Panc1 (cell line): ENCODE data around the gene ELP1. TPM values are rescaled to one million over a fixed set of nuclear protein-coding genes. Genes with fewer than 3 reads are reported as not detected.
"Not testable (repeated sequence)": the region's sequence is repeated elsewhere in the genome, so short reads cannot be mapped to it uniquely, and the experiment has no call there.

Experiments used
- ATAC-seq: fragments of 200-7000 bp; cut with Tn5 transposase; 2 replicates; pipeline ENCODE4 v1.9.1; 2020; ENCODE audit warnings: mild to moderate bottlenecking, moderate library complexity
- BruUV-seq: library from RNA; stranded (reverse); fragments of 400-500 nt; replicated peaks from 2 replicates; lab custom pipeline; 2021; lab: Mats Ljungman, UMichigan
- CTCF ChIA-PET: fragments of 300-600 bp; sonication (Branson Sonifier 250); formaldehyde crosslinking; loops from one replicate; lab custom pipeline; 2022; ENCODE audit warnings: antibody characterized with exemption; lab: Charles Lee
- POLR2A ChIA-PET: fragments of 300-600 bp; sonication (Branson Sonifier 250); formaldehyde crosslinking; loops from one replicate; lab custom pipeline; 2022; ENCODE audit warnings: antibody characterized with exemption; lab: Charles Lee
- DNase-seq: peaks from one replicate; pipeline ENCODE4 v3.0.0-alpha.2; 2010; ENCODE audit warnings: low read depth, low spot score
- H3K27ac ChIP-seq: 2 replicates; pipeline ENCODE4 v1.5.1; 2011; ENCODE audit warnings: mild to moderate bottlenecking, low read length, inconsistent platforms
- H3K27me3 ChIP-seq: fragments of 200-500 bp; sonication (Bioruptor generic); 2 replicates; pipeline ENCODE4 v1.6.0; 2014; ENCODE audit warnings: low read length, inconsistent platforms; ENCODE audit not compliant: control insufficient read depth, insufficient read depth
- H3K36me3 ChIP-seq: fragments of 200-500 bp; sonication (Bioruptor generic); 2 replicates; pipeline ENCODE4 v1.5.1; 2014; ENCODE audit warnings: inconsistent platforms, mild to moderate bottlenecking, low read length, moderate library complexity; ENCODE audit not compliant: control insufficient read depth, insufficient read depth
- H3K4me1 ChIP-seq: 2 replicates; pipeline ENCODE4 v1.5.1; 2011; ENCODE audit warnings: inconsistent platforms, mild to moderate bottlenecking, low read length, moderate library complexity; ENCODE audit not compliant: control insufficient read depth, insufficient read depth
- H3K4me3 ChIP-seq, 2 experiments: 2 replicates each; pipeline ENCODE4 v1.5.1; 2011 to 2012; ENCODE audit warnings: low read depth in 2 of 2, low read length in 2 of 2, mild to moderate bottlenecking in 2 of 2, inconsistent platforms in 1 of 2, moderate library complexity in 1 of 2
- H3K9me3 ChIP-seq: fragments of 200-500 bp; sonication (Bioruptor generic); 2 replicates; pipeline ENCODE4 v1.5.1; 2014; ENCODE audit warnings: low read depth, mild to moderate bottlenecking, inconsistent platforms, low read length, moderate library complexity; ENCODE audit not compliant: control insufficient read depth, insufficient read depth
- CTCF ChIP-seq: fragments of 450-650 bp; IDR thresholded peaks from 2 replicates; pipeline ENCODE4 v1.5.1; 2017; ENCODE audit warnings: mild to moderate bottlenecking
- POLR2AphosphoS5 ChIP-seq: IDR thresholded peaks from 2 replicates; pipeline ENCODE4 v1.6.1; 2012; ENCODE audit warnings: mild to moderate bottlenecking, low read depth, low read length, moderate library complexity
- REST ChIP-seq, 2 experiments: IDR thresholded peaks; 2 replicates each; pipeline ENCODE4 v1.6.1; 2011 to 2012; ENCODE audit warnings: low read depth in 2 of 2, control low read depth in 1 of 2, low read length in 1 of 2, mild to moderate bottlenecking in 1 of 2, moderate library complexity in 1 of 2; ENCODE audit not compliant: insufficient read depth in 1 of 2
- SIN3A ChIP-seq: IDR thresholded peaks from 2 replicates; pipeline ENCODE4 v1.6.1; 2012; ENCODE audit warnings: low read depth, mild to moderate bottlenecking, low read length, moderate library complexity, borderline replicate concordance; ENCODE audit not compliant: insufficient read depth
- TCF7L2 ChIP-seq: IDR thresholded peaks from 2 replicates; pipeline ENCODE4 v1.6.1; 2011; ENCODE audit warnings: mild to moderate bottlenecking, low read depth, low read length, inconsistent platforms
- in situ Hi-C: cut with HindIII; loops from 2 replicates; pipeline ENCODE4 v1.10.0; 2016; ENCODE audit warnings: low sequenced_read_pairs, low pct_unique_long_range_greater_than_20kb
- intact Hi-C: fragments of 100-400 bp; cut with micrococcal nuclease; formaldehyde crosslinking; loops from one replicate; pipeline ENCODE4 v1.10.0; 2022; ENCODE audit not compliant: unreplicated experiment
- total RNA-seq: library from RNA; stranded (reverse); gene quantifications from one replicate; pipeline ENCODE4 v1.2.1, GENCODE V29; 2021; ENCODE audit not compliant: unreplicated experiment

Gene ELP1
- total RNA-seq, 1 experiment from 2014 or later: 17.1 TPM

- H3K27ac ChIP-seq: no peak overlapping the region
- H3K9me3 ChIP-seq: no peaks in the 10 kb centered on the region
- H3K4me3 ChIP-seq: no peak overlapping the region
- no TSS peak for BruUV-seq
- in situ Hi-C loops: no loop called here
- no peaks in the 10 kb centered on the region for H3K4me1 ChIP-seq
- DNase-seq: no peak
- ChIA-PET POLR2A (no interaction called here), CTCF (no interaction called here)
- no peaks in the 10 kb centered on the region for H3K27me3 ChIP-seq
- ATAC-seq: no peak
- H3K36me3 ChIP-seq: peaks cover 5% of the 10 kb centered on the region
- TF ChIP-seq SIN3A (no peak), CTCF (no peak), REST (IDR thresholded peaks at IDR 0.05; ENCODE audit: insufficient read depth in 1 of 2, low read depth in 2 of 2, low read length in 1 of 2) (no peak), TCF7L2 (no peak), POLR2AphosphoS5 (no peak)
- intact Hi-C loops: no loop called here
Measured at GRCh38 chr9:108921200-108921599, 12.7 kb downstream of the ELP1 start.

- H3K27me3 ChIP-seq, BruUV-seq, H3K4me1 ChIP-seq, intact Hi-C loops, POLR2A ChIA-PET, DNase-seq, H3K36me3 ChIP-seq, H3K4me3 ChIP-seq, H3K27ac ChIP-seq, ATAC-seq, CTCF ChIA-PET, in situ Hi-C loops, H3K9me3 ChIP-seq: not testable (repeated sequence)
Measured at GRCh38 chr9:108920401-108920800, 13.5 kb downstream of the ELP1 start.

GRCh38 chr9:108919517-108919916 is 14.4 kb downstream of the ELP1 start:
- no peak for DNase-seq
- H3K9me3 ChIP-seq: no peaks in the 10 kb centered on the region
- in situ Hi-C loops: no loop called here
- POLR2A ChIA-PET: interaction anchor here (0.7 kb wide), 1 partner anchor 13 kb away, joined by 4 read pairs; no protein-coding TSS in a partner anchor
- no peaks in the 10 kb centered on the region for H3K27me3 ChIP-seq
- no peaks in the 10 kb centered on the region for H3K4me1 ChIP-seq
- no peak overlapping the region for H3K4me3 ChIP-seq
- TF ChIP-seq CTCF: no peak
- no peak for TF ChIP-seq POLR2AphosphoS5
- TF ChIP-seq SIN3A: no peak
- no peak for TF ChIP-seq REST (IDR thresholded peaks at IDR 0.05; ENCODE audit: insufficient read depth in 1 of 2, low read depth in 2 of 2, low read length in 1 of 2)
- TF ChIP-seq TCF7L2: no peak
- peaks cover 5% of the 10 kb centered on the region; the same call in 1 of the 2 replicates for H3K36me3 ChIP-seq
- intact Hi-C loops: no loop called here
- ATAC-seq: no peak
- CTCF ChIA-PET: no interaction called here
- no peak overlapping the region for H3K27ac ChIP-seq
- no TSS peak for BruUV-seq
